Fibroblast of mammary gland (primary cell): Measurements from ENCODE around the gene LAMA1.

Experiments
- DNase-seq: peaks from one replicate; pipeline ENCODE4 v3.0.0-alpha.2; 2010; ENCODE audit warnings: low read depth
- H3K4me3 ChIP-seq: 2 replicates; pipeline ENCODE4 v1.5.1; 2011; ENCODE audit warnings: low read depth, mild to moderate bottlenecking, low read length, moderate library complexity; ENCODE audit not compliant: control insufficient read depth
- TF ChIP-seq, protein P1 (sequence below): conservative IDR thresholded peaks from 2 replicates; pipeline ENCODE4 v1.5.1; 2011; ENCODE audit warnings: low read depth, low read length, inconsistent platforms; ENCODE audit not compliant: control insufficient read depth, insufficient read depth

Gene LAMA1

DNA sequence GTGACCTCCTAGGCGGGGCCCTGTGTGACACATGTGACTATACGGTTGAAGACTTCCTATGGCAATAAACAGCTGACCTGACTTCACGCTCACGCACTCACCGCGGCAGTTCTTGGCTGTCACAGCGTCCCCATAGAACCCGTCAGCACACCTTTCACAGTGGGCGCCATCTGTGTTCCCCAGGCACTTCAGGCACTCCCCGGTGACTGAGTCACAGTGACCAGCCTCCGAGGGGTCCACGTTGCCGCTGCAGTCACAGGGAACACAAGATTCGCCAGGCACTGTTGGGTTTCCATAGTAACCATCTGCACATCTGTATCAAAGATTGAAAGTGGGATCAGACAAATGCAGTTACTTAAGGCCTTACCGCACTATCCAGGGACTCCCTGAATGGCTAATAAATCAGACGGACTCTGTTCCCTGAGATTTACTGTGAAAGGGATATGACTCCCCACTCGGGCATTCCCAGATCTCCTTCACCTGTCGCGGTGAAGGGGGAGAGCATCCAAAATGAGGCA is 94.5 kb downstream of the LAMA1 start:
- no peak for DNase-seq
- TF ChIP-seq, protein P1, sequence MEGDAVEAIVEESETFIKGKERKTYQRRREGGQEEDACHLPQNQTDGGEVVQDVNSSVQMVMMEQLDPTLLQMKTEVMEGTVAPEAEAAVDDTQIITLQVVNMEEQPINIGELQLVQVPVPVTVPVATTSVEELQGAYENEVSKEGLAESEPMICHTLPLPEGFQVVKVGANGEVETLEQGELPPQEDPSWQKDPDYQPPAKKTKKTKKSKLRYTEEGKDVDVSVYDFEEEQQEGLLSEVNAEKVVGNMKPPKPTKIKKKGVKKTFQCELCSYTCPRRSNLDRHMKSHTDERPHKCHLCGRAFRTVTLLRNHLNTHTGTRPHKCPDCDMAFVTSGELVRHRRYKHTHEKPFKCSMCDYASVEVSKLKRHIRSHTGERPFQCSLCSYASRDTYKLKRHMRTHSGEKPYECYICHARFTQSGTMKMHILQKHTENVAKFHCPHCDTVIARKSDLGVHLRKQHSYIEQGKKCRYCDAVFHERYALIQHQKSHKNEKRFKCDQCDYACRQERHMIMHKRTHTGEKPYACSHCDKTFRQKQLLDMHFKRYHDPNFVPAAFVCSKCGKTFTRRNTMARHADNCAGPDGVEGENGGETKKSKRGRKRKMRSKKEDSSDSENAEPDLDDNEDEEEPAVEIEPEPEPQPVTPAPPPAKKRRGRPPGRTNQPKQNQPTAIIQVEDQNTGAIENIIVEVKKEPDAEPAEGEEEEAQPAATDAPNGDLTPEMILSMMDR, result no peak
- no peak overlapping the region for H3K4me3 ChIP-seq

DNA sequence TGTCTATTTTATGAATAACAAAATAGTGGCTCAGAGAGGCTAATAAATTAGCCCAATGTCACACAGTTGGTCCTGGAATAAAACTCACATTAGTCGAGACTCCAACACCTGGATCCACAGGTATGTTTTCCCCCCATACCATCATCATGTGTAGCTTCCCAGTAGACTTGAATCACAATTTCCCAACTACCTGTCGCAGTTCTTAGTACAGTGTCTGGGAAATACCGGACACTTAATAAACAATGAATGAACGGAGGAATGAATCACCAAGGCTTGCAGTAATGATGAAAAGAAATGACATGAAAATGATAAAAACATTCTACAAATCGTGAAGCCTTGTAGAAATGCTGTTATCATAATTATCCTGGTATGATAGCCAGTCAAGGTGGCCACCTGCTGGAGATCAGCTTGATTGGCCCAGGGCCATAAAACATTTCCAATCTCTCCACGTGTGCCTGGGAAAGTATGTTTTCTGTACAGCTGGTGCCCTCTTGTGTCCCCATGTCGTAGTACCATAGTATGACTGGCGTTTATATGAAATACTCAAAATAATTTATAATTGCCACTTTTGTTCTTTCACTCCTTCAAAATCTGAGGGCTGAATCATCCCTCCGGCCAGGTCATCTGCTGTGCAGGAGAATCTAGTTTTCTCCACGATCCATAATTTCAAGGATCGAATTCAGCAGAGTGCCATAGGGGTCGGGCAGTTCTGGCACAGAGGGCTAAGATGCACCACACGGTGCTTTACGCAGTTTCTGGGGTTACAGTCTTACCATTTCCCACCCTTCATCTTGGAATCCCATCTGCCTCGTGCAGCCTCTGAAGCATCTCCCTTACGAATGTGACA is 95.4 kb downstream of the LAMA1 start:
- peak; percentile 49 for DNase-seq
- TF ChIP-seq, protein P1, result peak; percentile 39
- H3K4me3 ChIP-seq, result no peak overlapping the region

GRCh38 chr18:7020995-7021777 is 96.4 kb downstream of the LAMA1 start:
- H3K4me3 ChIP-seq, result no peak overlapping the region
- no peak for DNase-seq

GRCh38 chr18:7017013-7017412 is 100.6 kb downstream of the LAMA1 start:
- H3K4me3 ChIP-seq, result no peak overlapping the region
- TF ChIP-seq, protein P1, result no peak
- peak; percentile 51 for DNase-seq

More at GRCh38 chr18:7020995-7021777, 96.4 kb downstream of the LAMA1 start:
- TF ChIP-seq, protein P1, result no peak

DNA sequence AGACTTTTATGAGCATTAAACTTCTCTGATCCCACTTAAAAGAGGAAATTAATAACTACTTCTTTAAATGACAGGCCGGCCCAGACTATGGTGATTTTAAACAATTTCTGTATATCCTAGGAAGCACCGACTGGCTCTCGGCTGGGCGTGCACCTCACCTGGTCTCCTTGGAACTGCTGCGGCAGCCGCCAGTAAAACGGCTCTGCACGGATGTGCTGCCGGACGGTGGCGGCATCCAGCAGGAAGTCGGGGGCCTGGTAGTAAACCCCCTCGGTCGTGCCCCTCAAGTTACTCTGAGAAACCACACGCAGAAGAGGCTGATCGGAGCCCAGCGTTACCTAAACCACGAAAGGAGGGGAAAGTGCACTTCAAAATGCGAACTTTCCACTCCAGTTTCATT is 106.5 kb downstream of the LAMA1 start:
- TF ChIP-seq, protein P1, result no peak
- H3K4me3 ChIP-seq, result no peak overlapping the region

GRCh38 chr18:7004009-7004408 is 113.6 kb downstream of the LAMA1 start:
- DNase-seq, result no peak
- H3K4me3 ChIP-seq, result no peak overlapping the region
- TF ChIP-seq, protein P1, result no peak

More for the DNA sequence above, 106.5 kb downstream of the LAMA1 start:
- DNase-seq, result no peak
